ENCODE results near the gene TOM1L1. TPM values are rescaled to one million over a fixed set of nuclear protein-coding genes. Genes with fewer than 3 reads are reported as not detected.

The TOM1L1 gene
- total RNA-seq, 1 experiment from 2014 or later, result 112 TPM

DNA sequence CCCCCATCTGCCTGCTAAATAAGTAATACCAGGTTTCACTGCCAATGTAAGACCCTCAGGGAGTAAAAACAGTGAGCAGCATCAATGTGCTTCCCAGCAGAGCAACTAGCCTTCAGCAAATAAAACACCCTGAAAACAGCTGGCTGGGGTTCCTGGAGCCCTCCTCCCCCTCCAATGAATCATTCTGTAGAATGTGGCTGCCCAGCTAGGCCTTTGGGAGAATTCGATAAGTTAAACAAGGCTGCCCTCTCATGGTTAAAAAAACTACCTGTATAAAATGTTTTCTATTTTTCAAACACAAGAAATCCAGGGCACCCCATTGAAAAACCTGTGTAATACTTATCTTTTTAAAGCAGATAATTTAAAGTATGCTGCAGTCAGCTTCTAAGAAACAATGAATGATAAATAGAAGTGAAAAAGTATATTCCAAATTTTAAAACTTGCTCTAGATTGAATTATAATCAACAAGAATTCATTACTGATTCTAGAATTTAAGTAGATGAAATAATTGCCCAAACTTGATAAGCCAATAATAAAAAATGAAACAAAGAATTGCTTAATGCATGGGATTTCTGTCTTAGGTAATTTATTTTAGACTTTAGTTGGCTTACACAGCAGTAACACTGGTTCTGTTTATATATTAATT is 9.4 kb upstream of the TOM1L1 start:
- peak; percentile 63 for DNase-seq (ENCODE audit: extremely low read depth, low read depth)

DNA sequence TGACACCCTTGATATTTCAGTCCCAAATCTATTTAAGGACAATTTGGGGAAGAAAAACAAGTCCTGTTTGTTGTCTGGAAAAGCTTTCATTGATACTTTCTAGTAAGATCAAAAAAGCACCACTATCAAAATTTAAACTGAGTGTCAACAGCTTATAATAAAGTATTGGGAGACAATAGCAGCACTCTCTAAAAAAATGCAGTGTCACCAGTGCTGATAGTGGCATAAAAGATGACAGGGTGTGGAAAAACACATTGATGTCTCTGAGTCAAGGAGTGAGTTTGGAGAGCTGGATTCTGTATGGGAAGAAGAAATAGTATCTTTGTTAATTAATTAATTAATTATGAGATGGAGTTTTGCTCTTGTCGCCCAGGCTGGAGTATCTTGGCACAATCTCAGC is 8.3 kb upstream of the TOM1L1 start:
- no peak for DNase-seq (ENCODE audit: extremely low read depth, low read depth)

DNA sequence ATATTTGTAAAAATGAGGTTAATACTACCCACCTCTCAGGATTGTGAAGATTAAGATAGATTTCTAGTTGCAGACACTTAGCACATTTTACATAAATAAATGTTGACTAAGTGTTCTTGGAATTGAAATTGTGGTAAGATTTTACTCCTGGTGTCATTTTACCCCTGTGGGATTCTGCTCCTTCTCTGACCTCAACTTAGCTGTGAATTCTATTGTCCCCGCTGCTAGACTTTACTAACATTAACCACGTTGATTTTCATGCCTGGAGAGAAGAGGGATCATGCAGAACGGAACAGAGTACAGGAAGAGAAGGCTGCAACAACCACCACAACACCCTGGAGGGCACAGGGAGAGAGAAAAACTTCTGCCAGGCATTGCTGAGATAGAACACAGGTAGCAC is 2.1 kb upstream of the TOM1L1 start:
- DNase-seq (ENCODE audit: extremely low read depth, low read depth), result no peak

DNA sequence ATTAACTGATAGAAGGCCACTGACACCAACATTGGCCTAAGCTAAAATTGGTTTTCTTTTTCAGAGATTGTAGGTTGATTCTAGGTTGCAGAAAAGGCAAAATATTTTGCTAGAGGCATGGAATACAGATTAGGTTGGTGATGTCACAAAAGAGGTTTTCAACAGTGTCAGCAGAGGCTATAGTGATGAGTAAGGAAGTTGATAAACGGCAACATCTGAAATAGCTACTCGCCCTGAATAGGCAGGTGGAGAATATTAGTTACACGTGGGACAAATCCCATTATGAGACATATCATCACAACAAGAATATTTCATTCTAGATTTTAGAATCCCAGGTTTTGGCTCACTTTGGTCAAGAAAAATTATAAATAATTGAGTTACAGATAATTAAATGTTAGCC is 1.5 kb upstream of the TOM1L1 start:
- no peak for DNase-seq (ENCODE audit: extremely low read depth, low read depth)

DNA sequence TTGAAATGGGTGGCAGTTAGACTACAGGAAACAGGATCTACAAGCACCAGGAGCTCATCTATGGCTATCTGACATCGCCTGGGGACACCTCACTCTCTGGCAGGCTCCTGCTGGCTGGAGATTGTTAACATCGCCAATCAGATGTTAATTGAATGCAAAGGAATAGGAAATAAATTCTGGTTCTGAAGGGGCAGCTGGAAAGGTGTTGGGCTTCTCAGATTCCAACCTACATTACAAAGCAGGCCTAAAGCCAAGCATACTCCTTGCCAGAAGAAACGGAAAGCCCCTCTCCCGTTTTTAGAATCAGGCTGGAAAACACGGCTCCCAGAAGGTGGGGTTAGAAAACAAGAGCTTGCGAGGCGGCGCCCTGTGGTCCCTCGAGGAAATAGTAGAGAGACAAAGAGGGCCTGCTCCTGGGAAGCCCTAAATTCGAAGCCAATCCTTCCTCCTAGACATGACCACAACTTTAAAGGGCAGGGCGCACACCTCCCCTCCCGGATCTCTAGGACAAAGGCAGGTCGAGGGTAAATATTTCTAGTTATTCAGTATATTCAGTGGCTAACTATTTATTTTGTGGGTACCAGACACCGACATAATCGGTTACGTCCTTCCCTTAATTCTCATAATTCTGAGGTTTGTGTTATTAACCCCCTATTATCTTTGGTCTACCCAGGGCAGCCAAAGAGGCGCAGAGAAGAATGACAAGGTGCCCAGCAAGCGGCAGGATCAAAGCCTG is 763 bp upstream of the TOM1L1 start:
- no peak for DNase-seq (ENCODE audit: extremely low read depth, low read depth)

DNA sequence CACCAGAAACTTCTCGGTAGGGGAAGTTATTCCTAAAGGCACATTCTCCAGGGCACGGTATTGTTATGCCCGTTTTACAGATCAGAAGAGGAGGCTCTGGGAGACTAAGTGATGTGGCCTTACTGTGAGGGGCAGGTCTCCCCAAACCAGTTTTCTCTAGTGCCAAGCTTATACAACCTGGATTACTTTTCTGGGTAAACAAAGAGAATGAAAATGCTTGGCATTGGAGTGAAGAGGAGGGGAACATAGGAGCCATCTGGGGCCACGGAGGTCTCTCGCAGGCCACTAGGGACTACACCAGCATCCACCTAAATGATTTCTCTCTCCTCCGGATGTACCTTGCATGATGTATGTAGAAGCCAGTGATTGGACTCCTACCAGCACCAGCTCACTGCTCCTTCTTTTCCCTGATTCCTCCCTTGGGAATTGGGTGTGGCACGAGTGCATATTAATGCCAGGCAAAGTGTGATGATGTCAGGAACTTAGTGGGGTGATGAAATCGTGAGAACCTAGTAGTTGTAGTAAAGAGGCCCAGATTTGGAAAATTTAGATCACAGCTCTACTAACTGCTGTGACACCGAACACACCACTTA is 674 bp downstream of the TOM1L1 start:
- peak; percentile 89 for DNase-seq (ENCODE audit: extremely low read depth, low read depth)

DNA sequence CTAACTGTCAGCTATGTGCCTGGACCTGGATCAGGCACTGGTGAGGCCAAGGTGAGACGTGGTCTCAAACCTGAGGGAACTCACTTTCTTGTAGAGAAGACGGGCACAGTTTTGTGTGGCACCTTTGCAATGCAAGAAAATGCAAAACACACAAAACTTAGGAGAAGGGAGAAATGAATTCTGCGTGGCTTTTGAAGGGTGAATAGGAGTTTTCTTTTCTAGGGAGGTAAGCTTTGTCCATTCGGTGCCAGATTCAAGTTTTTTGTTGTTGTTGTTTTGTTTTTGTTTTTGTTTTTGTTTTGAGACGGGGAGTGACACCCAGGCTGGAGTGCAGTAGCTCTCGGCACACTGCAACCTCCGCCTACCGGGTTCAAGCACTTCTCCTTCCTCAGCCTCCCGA is 1.4 kb downstream of the TOM1L1 start:
- DNase-seq (ENCODE audit: extremely low read depth, low read depth), result no peak

DNA sequence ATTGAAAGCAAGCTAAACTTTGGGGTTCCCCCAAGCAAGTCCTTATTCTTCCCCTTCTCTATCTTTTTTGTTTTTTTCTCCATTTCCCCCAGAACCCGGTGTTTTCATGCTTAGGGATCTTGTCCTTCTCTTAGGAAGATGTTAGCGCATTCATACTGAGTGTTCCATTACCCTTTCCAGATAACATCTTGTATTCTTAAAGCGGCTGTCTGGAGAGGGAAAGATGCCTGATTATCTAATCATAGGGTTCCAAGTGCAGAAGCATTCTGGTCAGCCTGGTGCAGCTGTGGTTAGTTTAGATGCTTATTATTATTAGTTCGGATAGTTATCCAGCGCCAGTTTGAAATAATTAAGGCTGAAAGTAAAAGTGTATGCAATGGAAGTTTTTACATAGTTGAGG is 2.0 kb downstream of the TOM1L1 start:
- DNase-seq (ENCODE audit: extremely low read depth, low read depth), result no peak

DNA sequence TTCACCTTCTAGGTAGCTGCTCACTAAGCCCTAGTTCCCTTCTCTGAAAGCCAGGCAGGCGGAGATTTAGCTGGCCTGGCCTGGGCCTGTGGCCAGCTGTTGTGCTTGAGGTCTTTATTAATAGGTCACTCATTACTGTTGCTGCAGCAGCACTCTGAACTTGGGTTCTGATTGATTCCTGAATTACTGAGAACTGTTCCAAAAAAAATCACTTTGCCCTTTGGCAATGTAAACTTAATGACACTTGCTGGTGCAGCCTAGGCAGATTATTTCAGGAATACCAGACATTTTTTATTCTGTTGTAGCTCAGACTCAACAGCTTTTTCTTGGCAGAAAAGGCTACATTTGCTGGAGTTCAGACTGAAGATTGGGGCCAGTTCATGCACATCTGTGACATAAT is 2.7 kb downstream of the TOM1L1 start:
- DNase-seq (ENCODE audit: extremely low read depth, low read depth), result no peak

DNA sequence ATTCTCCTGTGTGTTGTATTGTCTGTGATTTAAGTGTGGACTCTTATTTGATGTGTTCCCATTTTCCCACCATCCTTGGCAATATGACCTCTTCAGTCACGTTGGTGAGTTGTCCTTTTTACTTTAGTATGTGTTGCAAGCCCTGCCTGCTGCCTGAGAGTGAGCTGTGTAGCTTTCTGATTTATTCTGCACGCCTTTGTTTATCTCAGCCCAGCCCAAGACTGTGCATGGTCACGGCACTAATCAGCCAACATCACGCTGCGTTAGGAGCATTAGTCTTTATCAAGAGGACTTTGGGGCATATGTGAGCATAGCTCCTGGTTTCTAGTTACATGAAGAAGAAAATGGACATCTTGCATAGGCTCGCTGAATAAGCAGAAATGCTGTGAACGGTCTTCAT is 6.0 kb downstream of the TOM1L1 start:
- DNase-seq (ENCODE audit: extremely low read depth, low read depth), result no peak

DNA sequence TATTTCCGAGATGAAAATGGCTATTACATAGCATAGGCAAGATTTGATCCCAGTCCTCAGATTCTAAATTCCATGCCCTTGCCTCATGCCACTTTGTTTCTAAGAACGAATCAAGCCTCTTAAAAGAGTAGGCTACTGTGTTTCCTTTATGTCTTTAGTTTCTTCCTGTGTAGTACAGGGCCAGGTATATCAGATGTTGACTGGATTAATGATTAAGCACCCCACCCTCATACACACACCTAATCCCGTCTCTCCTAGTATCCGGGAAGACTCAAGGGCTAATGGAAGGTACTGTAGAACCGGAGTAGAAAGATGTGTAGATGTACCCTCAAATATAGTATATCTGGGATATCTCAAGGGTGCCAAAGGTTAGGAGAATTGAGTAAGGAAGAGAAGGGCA is 6.7 kb downstream of the TOM1L1 start:
- no peak for DNase-seq (ENCODE audit: extremely low read depth, low read depth)

DNA sequence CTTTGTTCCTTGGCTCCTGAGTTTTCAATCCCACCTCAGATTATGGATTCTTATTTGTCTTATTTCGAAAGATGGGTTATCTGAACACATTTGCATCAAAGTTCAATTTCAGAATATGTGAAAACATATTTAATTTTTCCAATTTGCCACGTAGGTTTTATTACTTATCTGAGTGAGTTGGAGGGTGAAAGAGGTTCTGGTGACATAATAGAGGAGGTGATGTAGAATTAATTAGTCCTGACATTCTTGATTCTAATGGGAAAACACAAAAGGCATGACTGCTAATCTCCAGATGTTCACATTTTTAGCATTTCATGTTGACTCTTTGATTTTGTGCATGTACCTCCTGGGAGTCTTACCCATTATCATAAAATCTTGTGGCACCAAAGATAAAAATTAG is 9.1 kb downstream of the TOM1L1 start:
- no peak for DNase-seq (ENCODE audit: extremely low read depth, low read depth)

DNA sequence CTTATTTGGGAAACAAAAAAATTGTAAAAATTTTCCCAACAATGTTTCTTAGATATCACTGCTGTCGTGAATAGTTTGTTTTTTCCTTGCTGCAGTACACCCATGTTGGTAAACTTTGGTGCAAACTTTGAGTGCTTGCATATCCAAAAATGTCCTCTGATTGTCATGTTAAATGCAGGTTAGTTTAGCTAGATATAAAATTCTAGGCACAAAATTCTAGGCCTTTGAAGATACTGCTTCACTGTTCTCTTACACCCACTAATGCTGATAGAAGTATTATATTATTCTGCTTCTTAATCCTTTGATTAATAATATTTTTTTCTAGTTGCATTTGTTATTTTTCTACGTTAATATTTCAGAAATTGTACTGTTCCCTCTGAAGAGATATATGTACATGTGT is 16.1 kb downstream of the TOM1L1 start:
- DNase-seq (ENCODE audit: extremely low read depth, low read depth), result no peak

DNA sequence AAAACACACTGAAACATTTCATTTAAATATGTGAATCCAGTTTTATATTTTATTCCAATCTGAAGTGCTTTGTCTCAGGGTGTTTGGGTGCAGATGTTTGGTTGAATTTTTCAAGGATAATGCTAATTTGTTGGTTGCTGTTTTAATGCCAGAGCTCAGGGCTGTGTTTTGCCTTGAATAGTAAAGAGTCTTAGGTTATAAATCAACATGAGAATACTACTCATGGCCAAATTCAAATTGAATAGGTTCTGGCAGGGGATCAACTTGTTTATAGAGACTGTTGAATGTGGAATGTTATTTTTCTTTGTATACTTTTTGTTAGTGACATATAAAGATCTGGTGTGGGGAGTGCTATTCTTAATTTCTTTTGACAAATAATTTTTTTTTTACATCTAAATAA is 18.8 kb downstream of the TOM1L1 start:
- no peak for DNase-seq (ENCODE audit: extremely low read depth, low read depth)

DNA sequence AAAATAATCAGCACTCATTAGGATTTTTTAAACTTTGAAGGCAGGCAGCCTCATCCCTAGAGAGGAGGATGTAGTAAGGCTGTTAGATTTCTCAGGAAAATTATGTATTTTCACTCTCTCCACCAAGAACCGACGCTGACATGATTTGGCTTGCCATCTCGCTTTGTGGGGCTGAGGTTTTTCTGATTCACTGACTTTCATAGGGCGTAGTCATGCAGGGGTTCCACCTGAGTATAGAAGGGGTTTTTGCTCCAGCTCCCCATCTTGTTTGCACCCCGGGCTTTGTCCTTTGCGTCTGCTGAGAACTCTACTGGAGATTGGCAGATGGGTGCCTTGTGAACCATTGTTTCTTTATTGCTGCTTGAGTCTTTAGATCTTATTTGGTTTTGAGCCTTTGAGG is 20.2 kb downstream of the TOM1L1 start:
- DNase-seq (ENCODE audit: extremely low read depth, low read depth), result no peak

DNA sequence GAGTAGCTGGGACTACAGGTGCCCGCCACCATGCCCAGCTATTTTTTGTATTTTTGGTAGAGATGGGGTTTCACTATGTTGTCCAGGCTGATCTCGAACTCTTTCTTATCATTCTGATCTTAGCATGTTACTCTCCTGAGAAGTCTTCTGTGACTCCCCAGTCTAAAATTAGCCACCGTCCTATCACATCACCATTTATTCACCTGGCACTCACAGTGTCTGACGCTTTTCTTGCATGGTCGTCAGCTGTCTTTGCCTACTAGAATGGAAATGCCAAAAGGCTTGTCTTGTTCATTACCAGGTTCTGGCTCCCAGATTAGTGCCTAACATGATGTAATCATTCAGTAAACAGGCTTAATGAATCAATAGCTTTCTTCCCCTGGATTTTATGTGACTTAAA is 23.8 kb downstream of the TOM1L1 start:
- no peak for DNase-seq (ENCODE audit: extremely low read depth, low read depth)

DNA sequence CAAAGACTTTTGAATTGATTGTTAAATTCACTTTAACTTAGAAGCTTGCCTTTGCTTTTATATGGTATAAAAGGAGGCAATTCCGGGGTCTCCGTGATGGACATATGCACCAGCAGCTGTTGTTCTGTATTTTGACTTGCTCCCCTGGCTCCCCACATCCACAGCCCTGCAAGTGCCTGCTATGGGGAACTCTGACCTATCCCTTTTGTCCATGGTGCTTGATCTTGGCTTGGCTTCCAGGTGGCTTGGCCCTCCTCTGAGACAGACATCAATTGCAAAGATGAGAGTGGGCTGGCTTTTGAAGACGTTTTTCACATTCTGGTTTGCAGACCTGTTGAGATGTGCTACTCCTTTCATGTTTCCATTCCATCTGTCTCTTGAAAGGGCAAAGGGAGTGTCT is 26.9 kb downstream of the TOM1L1 start:
- DNase-seq (ENCODE audit: extremely low read depth, low read depth), result no peak

DNA sequence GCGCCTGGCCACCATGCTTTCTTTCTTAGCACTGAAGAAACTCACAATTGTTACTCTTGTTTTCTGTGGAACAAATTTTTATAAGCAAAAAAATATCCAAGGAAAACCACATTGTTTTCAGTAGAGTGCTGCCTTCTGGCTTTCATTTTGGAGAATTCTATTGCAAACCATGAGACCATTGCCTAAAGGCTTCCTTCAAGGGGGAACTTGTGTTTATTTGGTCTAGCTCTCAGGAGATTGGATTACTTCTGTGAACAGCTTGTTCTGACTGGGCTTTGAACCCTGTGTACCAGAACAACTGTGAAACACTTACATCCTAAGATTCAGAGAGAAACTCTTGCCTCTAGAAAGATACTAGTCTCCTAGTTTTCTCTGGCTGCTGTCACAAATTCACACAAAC is 32.1 kb downstream of the TOM1L1 start:
- no peak for DNase-seq (ENCODE audit: extremely low read depth, low read depth)

DNA sequence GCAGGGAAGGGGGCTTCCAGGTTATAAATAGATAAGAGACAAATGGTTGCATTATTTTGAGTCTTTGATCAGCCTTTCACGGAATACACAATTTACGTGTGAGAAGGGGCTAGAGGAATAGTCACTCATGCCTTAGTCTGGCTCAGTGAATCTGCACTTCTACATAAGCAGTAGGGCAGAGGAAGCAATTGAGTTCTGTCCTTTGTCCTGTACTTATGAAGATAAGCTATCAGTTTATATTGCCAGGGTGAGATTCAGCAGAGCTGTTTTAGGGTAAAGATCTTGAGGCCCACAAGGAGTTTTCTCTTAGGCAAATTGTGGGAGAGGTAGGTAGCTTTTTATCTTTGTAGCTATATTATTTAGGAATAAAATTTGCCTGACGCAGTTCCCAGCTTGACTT is 33.3 kb downstream of the TOM1L1 start:
- DNase-seq (ENCODE audit: extremely low read depth, low read depth), result no peak

DNA sequence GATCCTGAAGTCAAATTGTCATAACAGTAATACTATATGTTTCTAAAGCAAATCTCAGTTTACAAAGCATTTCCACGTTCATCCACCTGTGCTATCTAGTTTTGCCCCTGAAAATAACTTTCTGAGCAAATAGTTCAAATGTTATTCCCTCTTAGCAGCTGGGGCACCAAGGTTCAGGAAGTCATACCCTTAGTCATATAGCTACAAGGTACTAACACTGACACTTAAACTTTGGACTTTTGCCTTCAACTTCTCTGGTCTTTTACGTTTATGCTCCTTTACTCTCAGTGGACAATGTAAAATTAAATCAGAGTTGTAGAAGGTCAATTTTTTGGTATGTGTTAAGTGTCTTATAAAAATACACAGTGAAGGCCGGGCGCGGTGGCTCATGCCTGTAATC is 34.8 kb downstream of the TOM1L1 start:
- DNase-seq (ENCODE audit: extremely low read depth, low read depth), result no peak

DNA sequence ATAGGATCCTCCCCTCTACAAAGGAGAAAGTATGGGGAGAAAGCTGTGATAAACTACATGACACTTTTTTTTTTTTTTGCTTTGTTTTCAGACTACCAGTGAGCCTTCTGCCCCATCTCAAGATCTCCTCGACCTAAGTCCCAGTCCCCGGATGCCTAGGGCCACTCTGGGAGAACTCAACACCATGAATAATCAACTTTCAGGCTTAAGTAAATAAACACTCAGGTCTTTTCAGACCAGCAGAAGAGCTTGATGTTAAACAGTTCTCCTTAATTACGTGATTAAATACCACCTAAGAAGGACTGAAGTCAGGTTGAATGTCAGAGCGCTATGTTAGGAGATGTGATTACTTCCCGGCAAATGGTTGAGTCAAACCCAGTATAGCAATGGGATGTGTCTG is 36.4 kb downstream of the TOM1L1 start:
- DNase-seq (ENCODE audit: extremely low read depth, low read depth), result no peak

DNA sequence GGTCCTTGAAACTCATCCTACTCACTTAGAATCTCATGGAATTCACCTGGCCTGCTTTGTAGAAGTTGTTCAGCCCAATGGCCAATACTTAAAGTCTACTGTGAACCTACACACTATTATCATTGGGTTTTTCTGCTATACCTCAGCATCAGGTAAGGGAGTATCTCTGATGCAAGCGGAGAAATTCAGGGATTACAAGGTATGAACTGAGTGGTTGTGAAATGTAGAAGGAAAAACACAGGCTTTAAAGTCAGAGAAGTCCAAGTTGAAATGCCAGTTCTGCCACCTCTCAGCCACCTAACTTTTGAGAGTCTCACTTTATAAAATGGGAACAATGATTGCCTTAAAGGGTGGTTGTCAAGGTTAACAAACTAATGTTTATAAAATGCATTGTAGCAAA is 36.8 kb downstream of the TOM1L1 start:
- no peak for DNase-seq (ENCODE audit: extremely low read depth, low read depth)
